HepG2 (cell line): ENCODE data around the gene GPSM1. TPM values are rescaled to one million over a fixed set of nuclear protein-coding genes. Genes with fewer than 3 reads are reported as not detected.
A peak's percentile ranks its signal among the peaks of the same experiment; 100 is the strongest.

Experiments
- EP300 ChIP-seq, 3 experiments: sonication (generic) in 1 of 3; formaldehyde crosslinking in 1 of 3; IDR thresholded peaks; 2 replicates each; pipeline versions ENCODE4 v1.5.1 to v1.6.1; 2011 to 2020; ENCODE audit warnings: low read depth in 2 of 3, low read length in 2 of 3, borderline replicate concordance in 1 of 3, improper control_type of control experiment in 1 of 3, mild to moderate bottlenecking in 1 of 3, missing genetic modification reagents in 1 of 3, moderate library complexity in 1 of 3
- FOXA3 ChIP-seq: IDR thresholded peaks from 2 replicates; pipeline ENCODE4 v1.6.1; 2016; ENCODE audit warnings: missing genetic modification reagents, missing compliant biosample characterization
- FOXC1 ChIP-seq: sonication (generic); formaldehyde crosslinking; IDR thresholded peaks from 2 replicates; pipeline ENCODE4 v1.8.0; 2022; ENCODE audit warnings: mild to moderate bottlenecking, missing genetic modification reagents, borderline replicate concordance
- MATR3 ChIP-seq: sonication (generic); formaldehyde crosslinking; IDR thresholded peaks from 2 replicates; pipeline ENCODE4 v1.4.0; 2020; ENCODE audit warnings: missing genetic modification reagents
- MAZ ChIP-seq, 2 experiments: sonication (generic) in 1 of 2; formaldehyde crosslinking in 1 of 2; IDR thresholded peaks; 2 replicates each; pipeline versions ENCODE4 v1.5.0 to v1.6.1; 2012 to 2020; ENCODE audit warnings: low read depth in 2 of 2, mild to moderate bottlenecking in 2 of 2, borderline replicate concordance in 1 of 2, improper control_type of control experiment in 1 of 2, low read length in 1 of 2, missing genetic modification reagents in 1 of 2, moderate library complexity in 1 of 2
- NFATC3 ChIP-seq: sonication (generic); formaldehyde crosslinking; IDR thresholded peaks from 2 replicates; pipeline ENCODE4 v1.5.1; 2020; ENCODE audit warnings: mild to moderate bottlenecking, missing genetic modification reagents
- NR2F2 ChIP-seq: IDR thresholded peaks from 2 replicates; pipeline ENCODE4 v1.6.1; 2012; ENCODE audit warnings: low read depth, inconsistent platforms, borderline replicate concordance
- RFX3 ChIP-seq: IDR thresholded peaks from 2 replicates; pipeline ENCODE4 v1.6.1; 2016; ENCODE audit warnings: missing biosample characterization, missing genetic modification reagents
- RXRA ChIP-seq: sonication (generic); formaldehyde crosslinking; IDR thresholded peaks from 2 replicates; pipeline ENCODE4 v1.5.1; 2020; ENCODE audit warnings: missing genetic modification reagents
- SNAPC2 ChIP-seq: sonication (generic); formaldehyde crosslinking; IDR thresholded peaks from 2 replicates; pipeline ENCODE4 v1.8.1; 2022; ENCODE audit warnings: mild to moderate bottlenecking, missing genetic modification reagents
- SOX6 ChIP-seq, 2 experiments: fragments of 450-650 bp in 1 of 2; sonication (generic) in 1 of 2; formaldehyde crosslinking in 1 of 2; IDR thresholded peaks; 2 replicates each; pipeline versions ENCODE4 v1.4.0 to v1.6.1; 2017 to 2020; ENCODE audit warnings: antibody characterized with exemption in 1 of 2, mild to moderate bottlenecking in 1 of 2, missing genetic modification reagents in 1 of 2
- SPEN ChIP-seq: sonication (generic); formaldehyde crosslinking; IDR thresholded peaks from 2 replicates; pipeline ENCODE4 v1.5.1; 2020; ENCODE audit warnings: low read depth, mild to moderate bottlenecking, missing genetic modification reagents
- ZNF709 ChIP-seq: sonication (generic); formaldehyde crosslinking; IDR thresholded peaks from 2 replicates; pipeline ENCODE4 v1.5.0; 2020; ENCODE audit warnings: mild to moderate bottlenecking, missing genetic modification reagents
- polyA plus RNA-seq, 8 experiments: library from polyadenylated mRNA; depleted of rRNA in 3 of 8; stranded (reverse) in 7 of 8; unstranded in 1 of 8; fragments of >200 nt; fragmentation: Illumina TruSeq in 4 of 8; extraction: Trizol in 4 of 8; gene quantifications; 2 replicates each; pipeline versions ENCODE4 v1.2.1 to v1.2.3, GENCODE V29; 2011 to 2016; ENCODE audit warnings: low read depth in 4 of 8, missing spikeins in 1 of 8, mixed read lengths in 1 of 8; ENCODE audit not compliant: insufficient read depth in 1 of 8
- total RNA-seq, 5 experiments: library from RNA; depleted of rRNA; stranded (reverse); fragments of >200 nt; fragmentation: Illumina TruSeq; extraction: Trizol; gene quantifications; 2 replicates each; pipeline ENCODE4 v1.2.3, GENCODE V29; 2016; ENCODE audit warnings: low read depth in 1 of 5
- TF ChIP-seq, protein P1 (sequence below): sonication (generic); formaldehyde crosslinking; IDR thresholded peaks from 2 replicates; pipeline ENCODE4 v1.8.0; 2022; ENCODE audit warnings: mild to moderate bottlenecking, missing genetic modification reagents, borderline replicate concordance
- TF ChIP-seq, protein P2 (sequence below): sonication (generic); formaldehyde crosslinking; conservative IDR thresholded peaks from 2 replicates; pipeline ENCODE4 v1.4.0; 2020; ENCODE audit warnings: missing genetic modification reagents
- TF ChIP-seq, protein P3 (sequence below): sonication (generic); formaldehyde crosslinking; IDR thresholded peaks from 2 replicates; pipeline ENCODE4 v1.4.0; 2020; ENCODE audit warnings: missing genetic modification reagents
- TF ChIP-seq, protein P4 (sequence below): IDR thresholded peaks from 2 replicates; pipeline ENCODE4 v1.6.1; 2016; ENCODE audit warnings: control low read depth
- TF ChIP-seq, protein P5 (sequence below): sonication (generic); formaldehyde crosslinking; conservative IDR thresholded peaks from 2 replicates; pipeline ENCODE4 v1.8.0; 2022; ENCODE audit warnings: low read depth, missing genetic modification reagents

Gene GPSM1
- total and polyA plus RNA-seq, 2 of the 13 experiments (the other 11 are each of a cell fraction or from before 2014, with no cell fraction given): 1.0 to 2.4 TPM

DNA sequence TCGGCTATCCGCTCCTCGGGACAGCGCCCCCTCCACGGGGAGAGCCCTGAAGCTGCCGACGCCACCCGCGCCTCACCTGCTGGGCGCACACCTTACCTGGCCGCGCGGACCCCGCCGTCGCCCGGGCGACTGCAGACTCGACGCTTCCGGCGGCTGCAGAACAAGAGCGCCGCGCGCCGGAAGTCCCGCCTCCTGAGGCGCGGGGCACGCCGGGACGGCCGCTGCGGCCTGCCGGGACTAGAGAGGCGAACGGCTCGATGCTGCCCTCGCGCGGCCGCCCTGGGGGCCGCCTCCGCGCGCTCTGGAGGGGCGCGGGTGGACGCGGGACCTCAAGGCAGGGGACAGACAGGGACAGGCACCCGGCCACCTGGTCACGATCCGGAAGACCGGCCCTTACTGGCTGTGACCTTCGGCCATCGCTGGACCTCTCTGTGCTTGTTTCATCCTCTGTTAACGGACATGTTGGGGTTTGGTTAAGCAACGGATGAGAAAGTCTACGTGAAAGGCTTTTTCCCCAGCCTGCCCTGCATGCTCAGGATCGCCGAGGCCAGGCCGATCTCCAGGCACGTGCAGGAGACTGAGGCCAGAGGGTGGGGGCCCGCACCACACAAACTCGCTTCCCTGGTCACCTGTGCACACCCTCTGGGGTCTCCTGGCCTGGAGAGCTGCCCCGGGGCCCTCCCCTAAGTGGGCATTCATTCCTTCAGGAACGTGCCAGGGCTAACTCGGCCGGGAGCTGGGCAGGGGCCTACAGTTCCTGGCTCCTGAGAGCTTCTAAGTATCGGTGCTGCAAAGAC, 72.9 kb downstream of the GPSM1 start, which contains the start of gene SNAPC4 (continued):
- TF ChIP-seq FOXA3 (CRISPR knock-in tag) (0 out of 2 replicates have a peak, but pooled peaks have one; percentile 48), ZNF709 (CRISPR knock-in tag) (peak; percentile 60; the same call in 1 of the 2 replicates), RFX3 (CRISPR knock-in tag) (peak; percentile 65), SNAPC2 (CRISPR knock-in tag) (0 out of 2 replicates have a peak, but pooled peaks have one; percentile 45), SOX6 (IDR thresholded peaks at IDR 0.05) (no peak), SOX6 (CRISPR knock-in tag; IDR thresholded peaks at IDR 0.05) (peak; percentile 15; the same call in 1 of the 2 replicates), NFATC3 (no peak), SPEN (CRISPR knock-in tag) (peak; percentile 94; the same call in 1 of the 2 replicates), EP300 (IDR thresholded peaks at IDR 0.05; ENCODE audit: low read depth in 2 of 2, low read length in 2 of 2) (no peak), EP300 (CRISPR knock-in tag; IDR thresholded peaks at IDR 0.05; ENCODE audit: borderline replicate concordance) (peak; percentile 15; the same call in 1 of the 2 replicates), MAZ (IDR thresholded peaks at IDR 0.05; ENCODE audit: borderline replicate concordance, low read depth, low read length) (peak; percentile 58; the same call in 1 of the 2 replicates), MAZ (CRISPR knock-in tag; IDR thresholded peaks at IDR 0.05; ENCODE audit: low read depth) (peak; percentile 86), FOXC1 (CRISPR knock-in tag) (0 out of 2 replicates have a peak, but pooled peaks have one; percentile 43), MATR3 (CRISPR knock-in tag) (no peak), RXRA (0 out of 2 replicates have a peak, but pooled peaks have one; percentile 12), NR2F2 (peak; percentile 31; the same call in 1 of the 2 replicates)
- TF ChIP-seq, protein P1, sequence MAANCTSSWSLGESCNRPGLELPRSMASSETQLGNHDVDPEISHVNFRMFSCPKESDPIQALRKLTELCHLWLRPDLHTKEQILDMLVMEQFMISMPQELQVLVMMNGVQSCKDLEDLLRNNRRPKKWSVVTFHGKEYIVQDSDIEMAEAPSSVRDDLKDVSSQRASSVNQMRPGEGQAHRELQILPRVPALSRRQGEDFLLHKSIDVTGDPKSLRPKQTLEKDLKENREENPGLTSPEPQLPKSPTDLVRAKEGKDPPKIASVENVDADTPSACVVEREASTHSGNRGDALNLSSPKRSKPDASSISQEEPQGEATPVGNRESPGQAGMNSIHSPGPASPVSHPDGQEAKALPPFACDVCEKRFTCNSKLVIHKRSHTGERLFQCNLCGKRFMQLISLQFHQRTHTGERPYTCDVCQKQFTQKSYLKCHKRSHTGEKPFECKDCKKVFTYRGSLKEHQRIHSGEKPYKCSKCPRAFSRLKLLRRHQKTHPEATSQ (CRISPR knock-in tag): 0 out of 2 replicates have a peak, but pooled peaks have one; percentile 55
- TF ChIP-seq, protein P2, sequence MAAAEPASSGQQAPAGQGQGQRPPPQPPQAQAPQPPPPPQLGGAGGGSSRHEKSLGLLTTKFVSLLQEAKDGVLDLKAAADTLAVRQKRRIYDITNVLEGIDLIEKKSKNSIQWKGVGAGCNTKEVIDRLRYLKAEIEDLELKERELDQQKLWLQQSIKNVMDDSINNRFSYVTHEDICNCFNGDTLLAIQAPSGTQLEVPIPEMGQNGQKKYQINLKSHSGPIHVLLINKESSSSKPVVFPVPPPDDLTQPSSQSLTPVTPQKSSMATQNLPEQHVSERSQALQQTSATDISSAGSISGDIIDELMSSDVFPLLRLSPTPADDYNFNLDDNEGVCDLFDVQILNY (CRISPR knock-in tag): 0 out of 2 replicates have a peak, but pooled peaks have one; percentile 34
- TF ChIP-seq, protein P3, sequence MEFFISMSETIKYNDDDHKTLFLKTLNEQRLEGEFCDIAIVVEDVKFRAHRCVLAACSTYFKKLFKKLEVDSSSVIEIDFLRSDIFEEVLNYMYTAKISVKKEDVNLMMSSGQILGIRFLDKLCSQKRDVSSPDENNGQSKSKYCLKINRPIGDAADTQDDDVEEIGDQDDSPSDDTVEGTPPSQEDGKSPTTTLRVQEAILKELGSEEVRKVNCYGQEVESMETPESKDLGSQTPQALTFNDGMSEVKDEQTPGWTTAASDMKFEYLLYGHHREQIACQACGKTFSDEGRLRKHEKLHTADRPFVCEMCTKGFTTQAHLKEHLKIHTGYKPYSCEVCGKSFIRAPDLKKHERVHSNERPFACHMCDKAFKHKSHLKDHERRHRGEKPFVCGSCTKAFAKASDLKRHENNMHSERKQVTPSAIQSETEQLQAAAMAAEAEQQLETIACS: peak; percentile 69
- TF ChIP-seq, protein P4, sequence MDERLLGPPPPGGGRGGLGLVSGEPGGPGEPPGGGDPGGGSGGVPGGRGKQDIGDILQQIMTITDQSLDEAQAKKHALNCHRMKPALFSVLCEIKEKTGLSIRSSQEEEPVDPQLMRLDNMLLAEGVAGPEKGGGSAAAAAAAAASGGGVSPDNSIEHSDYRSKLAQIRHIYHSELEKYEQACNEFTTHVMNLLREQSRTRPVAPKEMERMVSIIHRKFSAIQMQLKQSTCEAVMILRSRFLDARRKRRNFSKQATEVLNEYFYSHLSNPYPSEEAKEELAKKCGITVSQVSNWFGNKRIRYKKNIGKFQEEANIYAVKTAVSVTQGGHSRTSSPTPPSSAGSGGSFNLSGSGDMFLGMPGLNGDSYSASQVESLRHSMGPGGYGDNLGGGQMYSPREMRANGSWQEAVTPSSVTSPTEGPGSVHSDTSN: no peak
- TF ChIP-seq, protein P5, sequence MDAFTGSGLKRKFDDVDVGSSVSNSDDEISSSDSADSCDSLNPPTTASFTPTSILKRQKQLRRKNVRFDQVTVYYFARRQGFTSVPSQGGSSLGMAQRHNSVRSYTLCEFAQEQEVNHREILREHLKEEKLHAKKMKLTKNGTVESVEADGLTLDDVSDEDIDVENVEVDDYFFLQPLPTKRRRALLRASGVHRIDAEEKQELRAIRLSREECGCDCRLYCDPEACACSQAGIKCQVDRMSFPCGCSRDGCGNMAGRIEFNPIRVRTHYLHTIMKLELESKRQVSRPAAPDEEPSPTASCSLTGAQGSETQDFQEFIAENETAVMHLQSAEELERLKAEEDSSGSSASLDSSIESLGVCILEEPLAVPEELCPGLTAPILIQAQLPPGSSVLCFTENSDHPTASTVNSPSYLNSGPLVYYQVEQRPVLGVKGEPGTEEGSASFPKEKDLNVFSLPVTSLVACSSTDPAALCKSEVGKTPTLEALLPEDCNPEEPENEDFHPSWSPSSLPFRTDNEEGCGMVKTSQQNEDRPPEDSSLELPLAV (CRISPR knock-in tag): peak; percentile 67; the same call in 1 of the 2 replicates
